ENCODE data around the gene ZFP36.

DNA sequence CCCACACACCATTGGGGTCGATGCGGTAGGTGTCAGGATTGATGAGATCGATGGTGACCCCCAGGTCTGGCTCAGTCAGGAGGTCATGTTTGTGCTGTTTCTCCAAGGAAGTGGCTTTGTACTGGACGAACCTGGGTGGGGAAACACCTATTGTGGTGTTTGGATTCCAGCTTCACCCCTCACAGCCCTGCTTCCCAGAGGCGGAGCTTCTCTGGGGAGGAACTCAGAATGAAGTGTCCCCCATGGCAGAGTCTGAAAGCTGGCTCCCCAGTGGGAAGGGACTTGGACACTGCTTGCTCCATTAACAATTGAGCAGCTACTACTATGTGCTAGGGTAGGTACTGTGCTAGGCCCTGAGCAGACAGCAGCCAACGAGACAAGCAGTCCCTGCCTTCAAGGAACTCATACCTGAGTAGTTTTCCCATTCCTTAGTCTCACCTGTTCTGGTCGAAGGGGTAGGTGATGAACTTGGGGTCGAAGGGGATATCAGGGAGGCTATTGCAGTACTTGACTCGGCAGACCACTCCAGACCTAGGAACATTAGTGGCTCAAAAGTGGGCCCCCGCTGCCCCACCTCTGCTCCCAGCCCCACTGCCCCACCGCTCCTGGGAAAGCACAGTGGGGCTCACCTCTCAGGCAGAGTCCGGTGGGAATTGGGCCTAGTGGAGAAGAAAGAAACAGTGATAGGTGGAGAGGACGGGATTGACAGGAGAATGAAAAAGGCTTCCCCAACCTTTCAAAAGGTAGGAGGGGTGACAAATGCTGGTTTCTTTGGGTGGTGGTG, 16.8 kb upstream of the ZFP36 start:
- TF ChIP-seq CTCF (IDR thresholded peaks at IDR 0.05) (no peak), POLR2A (IDR thresholded peaks at IDR 0.05) (no peak), POLR2AphosphoS5 (IDR thresholded peaks at IDR 0.05) (no peak), EP300 (IDR thresholded peaks at IDR 0.05) (no peak)

All from upper lobe of left lung (tissue), 4 donors.